HG02870 (cell line): ENCODE results near the gene CNOT11.
"Not testable (repeated sequence)": the region's sequence is repeated elsewhere in the genome, so short reads cannot be mapped to it uniquely, and the experiment has no call there.

Experiments used
- ATAC-seq: cut with Tn5 transposase; IDR thresholded peaks from one replicate; pipeline ENCODE4 v1.9.1; 2021; ENCODE audit warnings: mild to moderate bottlenecking, moderate library complexity; ENCODE audit not compliant: unreplicated experiment

CNOT11 gene

DNA sequence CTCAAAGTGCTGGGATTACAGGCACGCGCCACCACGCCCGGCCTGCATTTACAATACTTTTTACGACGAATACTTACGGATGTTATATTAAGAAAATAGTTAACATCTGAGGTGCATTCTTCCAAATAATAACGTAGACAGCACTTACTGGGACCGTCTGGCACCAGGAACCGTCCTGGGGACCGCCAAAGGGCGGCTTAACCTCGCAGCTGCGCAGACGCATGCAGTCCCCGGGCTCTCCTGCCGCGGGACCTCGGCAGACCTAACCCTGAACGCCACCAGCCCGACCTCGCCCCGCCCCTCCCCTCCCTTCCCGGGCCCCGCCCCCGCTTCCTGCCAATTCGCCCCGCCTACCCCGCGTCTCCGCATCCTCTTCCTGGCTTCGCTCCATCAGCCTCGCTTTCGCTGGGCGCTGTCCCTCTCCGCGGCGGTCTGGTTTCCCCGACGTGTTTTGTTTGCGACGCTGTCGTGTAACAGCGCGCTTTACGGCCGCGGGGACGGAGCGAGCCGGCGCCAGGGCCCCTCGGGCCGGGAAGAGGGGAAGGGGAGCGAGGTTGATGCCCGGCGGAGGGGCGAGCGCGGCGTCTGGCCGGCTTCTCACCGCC, at the start of gene CNOT11:
Gene CNOT11 (plus strand): TSS at position 479 of the 605 bp plus-strand sequence. CDS start 79 bp downstream, at position 558.
- peak; percentile 79 for ATAC-seq

DNA sequence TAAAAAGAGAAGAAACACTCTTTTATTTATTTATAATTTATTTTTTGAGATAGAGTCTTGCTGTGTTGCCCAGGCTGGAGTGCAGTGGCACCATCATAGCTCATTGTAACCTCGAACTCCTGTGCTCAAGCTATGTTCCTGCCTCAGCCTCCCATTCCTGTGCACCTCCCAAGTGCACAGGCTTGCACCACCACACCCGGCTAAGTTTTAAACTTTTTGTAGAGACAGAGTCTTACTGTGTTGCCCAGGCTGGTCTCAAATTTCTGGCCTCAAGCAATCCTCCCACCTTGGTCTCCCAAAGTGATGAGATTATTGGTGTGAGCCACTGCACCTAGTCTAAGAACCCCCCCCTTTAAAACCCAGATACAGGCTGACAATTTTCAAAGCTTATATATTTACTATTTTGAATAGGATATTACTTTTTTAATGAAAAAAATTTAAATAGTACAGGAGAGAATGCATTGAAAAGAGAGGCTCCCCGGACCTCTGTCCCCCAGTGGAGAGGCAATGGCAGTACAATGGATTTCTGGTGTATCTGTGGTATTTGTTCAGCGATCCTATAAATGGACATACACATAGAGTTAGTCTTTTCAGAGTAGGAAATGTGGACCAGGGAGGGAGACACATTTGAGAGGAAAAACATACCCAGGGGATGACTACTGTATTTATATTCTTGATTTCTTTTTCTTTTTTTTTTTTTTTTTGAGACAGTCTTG, 48.1 kb upstream of the CNOT11 start:
- ATAC-seq: no peak

DNA sequence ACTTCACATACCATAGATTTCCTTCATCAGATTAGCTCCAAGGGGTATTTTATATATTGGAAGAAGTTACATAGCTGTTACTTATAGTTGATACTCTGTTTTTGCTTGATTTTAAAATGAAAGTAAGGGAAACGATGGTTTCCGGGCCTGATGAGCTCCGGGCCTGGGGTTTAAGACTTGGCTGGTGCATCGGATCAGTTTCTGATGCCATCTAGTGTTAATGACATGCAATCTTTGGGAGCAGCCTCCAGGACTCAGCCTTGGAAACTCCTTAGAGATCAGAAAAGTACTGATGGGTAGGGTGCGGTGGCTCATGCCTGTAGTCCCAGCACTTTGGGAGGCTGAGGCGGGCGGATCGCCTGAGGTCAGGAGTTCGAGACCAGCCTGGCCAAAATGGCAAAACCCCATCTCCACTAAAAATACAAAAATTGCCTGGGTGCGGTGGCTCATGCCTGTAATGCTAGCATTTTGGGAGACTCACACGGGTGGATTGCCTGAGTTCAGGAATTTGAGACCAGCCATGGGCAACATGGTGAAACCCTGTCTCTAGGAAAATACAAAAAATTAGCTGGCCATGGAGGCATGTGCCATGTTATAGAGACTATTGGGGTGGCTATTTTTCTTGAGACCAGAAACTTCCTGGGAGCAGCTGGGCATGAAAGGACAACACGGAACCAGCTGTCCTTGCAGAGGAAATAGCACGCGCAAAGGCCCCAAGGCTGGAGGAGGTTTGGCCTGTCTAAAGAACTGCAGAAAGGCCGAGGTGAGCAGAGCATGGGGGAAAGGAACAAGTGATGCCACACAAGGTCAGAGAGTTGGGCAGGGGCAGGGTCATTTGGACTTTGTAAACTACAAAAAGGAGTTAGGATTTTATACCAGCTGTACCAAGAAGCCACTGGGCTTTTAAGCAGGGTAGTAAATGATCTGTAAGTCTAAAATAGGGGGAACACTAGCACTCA, 46.9 kb upstream of the CNOT11 start:
- ATAC-seq: no peak

DNA sequence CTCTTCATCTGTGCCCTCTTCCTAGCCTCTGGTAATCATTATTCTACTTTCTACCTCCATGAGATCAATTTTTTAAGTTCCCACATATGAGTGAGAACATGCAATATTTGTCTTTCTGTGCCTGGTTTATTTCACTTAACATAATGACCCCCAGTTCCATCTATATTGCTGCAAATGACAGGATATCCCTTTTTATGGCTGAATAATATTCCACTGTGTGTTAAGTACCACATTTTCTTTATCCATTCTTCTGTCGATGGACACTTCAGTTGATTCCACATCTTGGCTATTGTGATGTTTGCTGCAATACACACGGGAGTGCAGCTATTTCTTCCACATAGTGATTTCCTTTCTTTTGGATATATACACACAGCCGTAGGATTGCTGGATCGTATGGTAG, 43.9 kb upstream of the CNOT11 start:
- ATAC-seq: no peak

DNA sequence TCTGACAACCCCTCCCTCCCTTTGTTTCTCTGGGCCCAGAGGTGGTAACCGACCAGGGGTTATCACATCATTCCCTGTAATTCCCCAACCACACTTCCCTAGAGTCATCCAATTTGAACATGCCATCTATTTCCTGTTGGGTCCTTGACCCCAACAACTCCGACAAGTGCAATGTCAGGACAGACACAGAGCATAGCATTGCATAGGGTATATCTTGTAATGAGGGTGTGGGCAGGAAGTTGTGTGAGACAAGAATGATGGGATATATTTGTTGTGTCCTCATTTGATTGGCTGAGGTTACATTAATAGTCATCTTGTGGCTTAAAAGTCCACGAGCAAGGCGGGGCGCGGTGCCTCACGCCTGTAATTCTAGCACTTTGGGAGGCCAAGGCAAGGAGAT, 33.4 kb upstream of the CNOT11 start:
- ATAC-seq: no peak

DNA sequence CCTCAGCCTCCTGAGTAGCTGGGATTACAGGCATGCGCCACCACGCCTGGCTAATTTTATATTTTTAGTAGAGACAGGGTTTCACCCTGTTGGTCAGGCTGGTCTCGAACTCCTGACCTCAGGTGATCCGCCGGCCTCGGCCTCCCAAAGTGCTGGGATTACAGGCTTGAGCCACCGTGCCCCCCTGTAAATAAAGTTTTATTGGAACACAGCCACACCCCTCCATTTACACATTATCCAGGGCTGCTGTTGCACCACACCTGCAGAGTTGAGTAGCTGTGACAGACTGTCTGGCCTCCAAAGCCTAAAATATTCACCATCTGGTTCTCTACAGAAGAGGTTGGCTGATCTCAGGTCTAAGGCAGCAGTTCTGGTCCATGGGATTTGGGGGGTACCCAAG, 32.6 kb upstream of the CNOT11 start:
- ATAC-seq: not testable (repeated sequence)

DNA sequence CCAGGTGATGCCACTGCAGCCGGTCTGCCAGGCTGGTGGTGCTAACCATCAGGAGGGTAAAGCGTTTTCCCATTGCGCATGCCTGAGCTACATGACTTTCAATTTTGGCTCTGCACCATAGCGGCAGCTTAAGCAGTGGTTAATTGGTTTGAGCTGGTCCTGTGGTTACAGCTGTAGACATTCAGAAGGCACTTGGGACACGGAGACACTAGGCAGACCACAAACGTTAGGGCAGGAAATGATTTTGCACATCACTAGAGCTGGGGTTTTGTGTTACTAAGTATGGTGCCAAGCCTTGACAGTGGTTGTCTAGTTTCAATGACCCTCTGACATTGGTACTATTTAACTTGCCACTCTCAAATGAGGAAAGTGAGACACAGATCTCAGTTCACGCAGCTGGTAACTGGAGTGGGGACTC, 28.9 kb upstream of the CNOT11 start:
- peak; percentile 92 for ATAC-seq

DNA sequence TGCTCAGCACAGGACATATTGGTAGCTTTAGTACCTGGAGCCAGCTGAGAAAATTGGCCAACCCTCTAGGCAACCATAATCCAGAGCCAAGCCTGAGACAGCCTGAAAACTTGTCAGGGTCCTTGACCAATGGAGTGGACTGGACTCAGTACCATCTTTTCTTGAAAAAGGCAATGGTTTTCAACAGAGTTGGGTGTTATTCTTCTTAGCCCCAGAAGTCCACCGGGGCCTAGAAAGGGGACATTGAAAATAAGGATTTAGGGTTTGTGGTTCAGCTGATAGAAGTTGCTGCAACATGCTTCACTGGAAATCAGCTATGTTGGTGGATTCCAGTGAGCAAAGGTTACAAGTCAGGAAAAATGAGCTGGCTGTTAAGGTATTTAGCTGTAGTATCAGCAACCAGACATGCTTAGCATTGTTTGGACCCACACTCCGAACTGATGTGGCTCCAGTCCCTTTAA, 22.1 kb upstream of the CNOT11 start:
- ATAC-seq: no peak

DNA sequence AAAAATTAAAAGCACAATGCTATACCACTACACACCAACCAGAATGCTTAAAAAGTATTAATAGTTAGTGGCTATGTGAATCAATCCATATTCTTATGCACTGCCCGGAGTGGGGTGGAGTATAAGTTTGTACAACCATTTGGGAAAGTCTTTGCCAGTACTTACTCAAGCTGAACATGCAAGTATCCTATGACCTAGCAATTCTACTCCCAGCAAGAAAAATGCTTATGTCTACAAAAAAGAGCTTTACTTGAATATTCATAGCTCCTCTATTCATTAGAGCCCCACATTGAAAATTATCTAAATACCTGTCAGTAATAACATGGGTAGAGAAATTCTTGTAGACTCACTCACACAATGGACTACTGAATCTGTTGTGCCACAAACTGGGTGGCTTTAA, 21.4 kb upstream of the CNOT11 start:
- no peak for ATAC-seq

DNA sequence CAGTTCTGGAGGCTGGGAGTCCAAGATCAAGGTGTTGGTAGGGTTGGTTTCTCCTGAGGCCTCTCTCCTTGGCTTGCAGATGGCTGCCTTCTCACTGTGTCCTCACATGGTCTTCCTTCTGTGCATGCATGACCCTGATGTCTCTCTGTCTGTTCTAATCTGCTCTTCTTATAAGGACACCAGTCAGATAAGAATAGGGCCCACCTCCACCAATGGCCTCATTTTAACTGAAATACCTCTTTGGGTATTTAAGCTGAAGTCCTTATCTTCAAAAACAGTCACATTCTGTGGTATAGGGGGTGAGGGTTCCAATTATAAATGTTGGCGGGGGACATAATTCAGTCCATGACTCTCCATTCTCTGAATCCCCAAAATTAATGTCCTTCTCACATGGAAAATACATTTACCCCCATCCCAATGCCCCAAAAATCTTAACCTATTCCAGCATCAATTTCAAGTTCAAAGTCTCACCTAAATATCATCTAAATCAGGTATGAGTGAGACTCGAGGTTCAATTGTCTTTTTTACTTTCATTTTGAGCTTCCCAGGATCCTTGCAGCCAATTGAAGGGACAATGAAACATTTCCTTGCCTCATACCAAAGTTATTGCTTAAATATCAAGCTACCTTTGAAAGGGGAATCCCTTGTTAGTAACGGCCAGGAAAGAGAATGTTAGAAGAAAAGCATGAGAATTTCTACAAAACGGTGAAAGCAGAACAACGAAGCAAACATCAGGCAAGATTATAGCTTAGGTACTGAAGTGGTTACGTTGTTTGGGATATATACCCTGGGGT, 20.6 kb upstream of the CNOT11 start:
- no peak for ATAC-seq

DNA sequence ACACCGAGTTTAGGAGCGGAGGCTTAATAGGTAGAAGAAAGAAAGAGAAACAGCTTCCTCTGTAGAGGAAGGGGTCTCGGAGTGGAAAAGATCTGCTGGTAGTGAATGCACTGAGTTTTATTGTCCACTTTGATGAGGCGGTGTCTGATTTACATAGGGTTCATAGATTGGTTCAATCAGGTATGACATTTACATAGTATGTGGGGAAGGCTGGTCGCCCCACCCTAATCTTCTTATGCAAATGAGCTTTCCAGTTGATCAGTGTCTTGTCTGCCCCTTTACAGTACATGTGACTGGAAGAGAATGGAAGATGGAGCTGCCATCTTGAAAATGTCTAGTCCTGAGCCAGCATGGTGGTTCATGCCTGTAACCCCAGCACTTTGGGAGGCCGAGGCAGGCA, 19.9 kb upstream of the CNOT11 start:
- ATAC-seq: no peak

DNA sequence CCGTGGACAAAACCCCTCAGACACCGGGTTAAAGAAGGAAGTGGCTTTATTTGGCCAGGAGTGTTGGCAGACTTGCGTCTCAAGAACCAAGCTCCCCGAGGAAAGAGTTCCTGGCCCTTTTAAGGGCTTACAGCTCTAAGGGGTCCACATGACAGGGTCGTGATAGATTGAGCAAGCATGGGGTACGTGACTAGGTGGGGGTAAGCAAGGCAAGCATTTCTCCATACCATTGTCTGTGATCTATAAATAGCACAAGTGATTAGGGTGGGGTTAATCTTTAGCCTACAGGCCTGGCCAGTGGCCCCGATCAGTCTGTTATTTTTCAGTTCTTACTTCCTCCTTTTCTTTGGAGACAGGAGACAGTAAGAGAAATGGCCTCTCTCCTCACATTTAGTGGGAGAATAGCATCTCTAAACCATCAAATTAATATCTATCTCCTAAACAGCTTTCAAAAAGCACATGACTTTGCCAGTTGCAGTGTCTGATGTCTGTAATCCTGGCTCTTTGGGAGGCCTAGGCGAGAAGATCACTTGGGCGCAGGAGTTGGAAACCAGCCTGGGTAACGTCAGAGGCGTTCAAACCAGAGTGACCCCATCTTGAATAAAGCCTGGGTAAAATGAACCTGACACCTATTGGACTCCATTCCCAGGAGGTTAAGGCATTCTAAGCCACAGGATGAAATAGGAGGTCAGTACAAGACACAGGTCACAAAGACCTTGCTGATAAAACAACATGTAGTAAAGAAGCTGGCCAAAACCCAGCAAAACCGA, 18.3 kb upstream of the CNOT11 start:
- no peak for ATAC-seq

DNA sequence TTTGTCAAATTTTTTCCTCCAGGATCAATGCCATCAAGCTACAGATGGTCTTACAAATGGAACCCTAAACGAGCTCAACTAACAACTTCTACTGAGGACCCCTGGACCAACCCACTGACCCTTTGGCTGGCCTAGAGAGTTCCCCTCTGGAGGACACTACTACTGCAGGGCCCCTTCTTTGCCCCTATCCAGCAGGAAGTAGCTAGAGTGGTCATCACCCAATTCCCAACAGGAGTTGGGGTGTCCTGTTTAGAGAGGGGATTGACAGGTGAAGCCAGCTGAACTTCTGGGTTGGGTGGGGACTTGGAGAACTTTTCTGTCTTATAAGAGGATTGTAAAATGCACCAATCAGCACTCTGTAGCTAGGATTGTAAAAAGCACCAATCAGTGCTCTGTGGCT, 16.7 kb upstream of the CNOT11 start:
- not testable (repeated sequence) for ATAC-seq

DNA sequence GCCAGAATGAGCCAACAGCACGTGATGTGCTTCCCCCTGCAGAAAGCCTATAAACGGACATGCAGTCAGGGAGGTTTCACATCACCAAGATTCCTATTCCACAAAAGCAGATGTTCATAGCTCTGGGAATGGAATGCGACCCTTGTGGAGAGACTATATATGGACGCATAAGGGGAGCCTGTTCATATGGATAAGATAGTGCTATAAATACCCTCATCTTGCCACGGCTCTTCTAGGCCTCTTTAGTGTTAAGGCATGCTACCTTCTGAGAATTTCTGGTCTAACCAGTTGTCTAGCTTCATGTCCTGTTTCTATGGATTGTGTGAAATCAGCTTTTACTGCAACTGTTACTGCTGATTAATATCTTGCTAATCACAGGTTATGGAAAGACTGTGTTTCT, 14.7 kb upstream of the CNOT11 start:
- not testable (repeated sequence) for ATAC-seq

DNA sequence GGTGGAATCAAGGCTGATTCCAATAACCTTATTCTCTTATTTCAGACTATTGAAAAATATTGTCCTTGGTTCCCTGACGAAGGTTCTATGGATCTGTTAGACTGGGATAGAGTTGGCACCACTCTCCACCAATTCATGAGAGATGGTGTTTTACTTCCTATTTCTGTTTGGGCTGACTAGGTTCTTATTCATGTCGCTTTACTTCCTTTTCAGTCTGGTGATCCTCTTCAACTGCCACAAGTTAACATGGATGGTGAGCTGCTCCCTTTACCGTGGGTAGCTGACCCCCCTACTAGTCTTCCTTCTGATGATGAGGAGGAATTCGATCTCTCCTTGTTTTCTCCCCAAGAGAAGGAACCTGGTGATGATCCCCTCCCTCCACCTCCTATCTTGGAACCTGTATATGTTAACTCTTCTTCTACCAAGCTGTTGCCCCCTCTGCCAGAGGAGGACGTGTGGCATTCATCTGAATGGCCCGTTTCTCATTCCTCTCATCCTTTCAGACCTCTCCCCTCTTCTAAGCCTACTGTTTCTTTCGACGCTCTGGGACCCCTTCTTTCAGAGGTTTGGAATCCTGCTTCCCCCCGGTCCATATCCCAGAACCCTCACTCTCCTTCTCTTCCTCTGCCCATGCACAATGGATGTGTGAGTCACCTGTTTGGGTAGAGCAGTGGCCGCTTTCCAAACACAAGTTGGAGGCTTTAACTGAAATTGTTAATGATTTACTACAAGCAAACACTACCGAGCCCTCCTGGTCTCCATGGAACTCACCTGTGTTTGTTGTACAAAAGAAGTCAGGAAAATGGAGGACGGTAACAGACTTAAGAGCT, 13.5 kb upstream of the CNOT11 start:
- no peak for ATAC-seq

DNA sequence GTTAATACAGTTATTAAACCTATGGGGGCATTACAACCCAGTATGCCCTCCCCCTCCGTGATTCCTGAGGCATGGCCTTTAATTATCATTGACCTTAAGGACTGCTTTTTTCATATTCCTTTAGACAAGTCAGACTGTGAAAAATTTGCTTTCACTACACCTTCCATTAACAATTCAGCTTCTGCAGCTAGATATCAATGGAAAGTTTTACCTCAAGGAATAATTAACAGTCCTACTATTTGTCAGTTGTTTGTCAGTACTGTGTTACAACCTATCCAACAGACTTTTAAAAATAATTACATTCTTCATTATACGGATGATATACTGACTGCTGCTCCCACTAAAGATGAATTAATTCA, 12.9 kb upstream of the CNOT11 start:
- ATAC-seq: not testable (repeated sequence)

DNA sequence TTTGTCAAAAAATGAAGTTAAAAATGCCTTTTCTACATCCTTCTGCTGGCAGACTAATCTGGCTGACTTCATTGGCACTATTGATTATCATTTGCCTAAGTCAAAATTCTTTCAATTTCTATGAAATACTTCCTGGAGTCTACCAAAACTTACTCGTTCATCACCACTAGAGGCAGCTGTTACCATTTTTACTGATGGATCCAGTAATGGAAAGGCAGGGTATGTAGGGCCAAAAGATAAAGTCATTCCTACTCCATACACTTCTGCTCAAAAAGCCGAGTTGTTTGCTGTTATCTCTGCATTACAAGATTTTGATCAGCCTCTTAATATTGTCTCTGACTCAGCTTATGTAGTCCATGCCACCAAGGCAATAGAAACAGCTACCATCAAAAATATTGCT, 12.0 kb upstream of the CNOT11 start:
- not testable (repeated sequence) for ATAC-seq

DNA sequence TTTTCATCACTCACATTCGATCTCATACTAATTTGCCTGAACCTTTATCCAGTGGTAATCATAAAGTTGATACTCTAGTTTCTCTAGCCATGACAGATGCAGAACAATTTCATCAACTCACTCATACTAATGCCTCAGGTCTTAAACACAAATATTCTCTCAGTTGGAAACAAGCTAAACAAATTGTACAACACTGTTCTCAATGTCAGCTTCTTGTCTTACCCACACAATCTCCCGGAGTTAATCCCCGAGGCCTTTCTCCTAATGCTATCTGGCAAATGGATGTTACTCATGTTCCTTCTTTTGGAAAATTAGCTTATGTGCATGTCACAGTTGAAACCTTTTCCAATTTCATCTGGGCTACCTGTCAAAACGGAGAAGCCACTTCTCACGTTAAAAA, 11.5 kb upstream of the CNOT11 start:
- ATAC-seq: no peak

DNA sequence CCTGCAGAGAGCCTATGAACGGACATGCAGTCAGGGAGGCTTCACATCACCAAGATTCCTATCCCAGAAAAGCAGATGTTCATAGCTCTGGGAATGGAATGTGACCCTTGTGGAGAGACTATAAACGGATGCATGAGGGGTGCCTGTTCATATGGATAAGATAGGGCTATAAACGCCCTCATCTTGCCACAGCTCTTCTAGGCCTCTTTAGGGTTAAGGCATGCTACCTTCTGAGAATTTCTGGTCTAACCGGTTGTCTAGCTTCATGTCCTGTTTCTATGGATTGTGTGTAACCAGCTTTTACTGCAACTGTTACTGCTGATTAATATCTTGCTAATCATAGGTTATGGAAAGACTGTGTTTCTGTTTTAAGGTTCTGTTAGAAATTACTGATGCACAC, 8.3 kb upstream of the CNOT11 start:
- ATAC-seq: not testable (repeated sequence)
